Gastrocnemius medialis (tissue), 4 donors: ENCODE results near the gene KDM4C. TPM values are rescaled to one million over a fixed set of nuclear protein-coding genes. Genes with fewer than 3 reads are reported as not detected.

Source experiments
- ATAC-seq, 2 donors: fragments of 150-250 bp; one replicate each; pipeline ENCODE4 v1.9.1; 2016
- DNase-seq, 2 donors: peaks; one replicate each; pipeline ENCODE4 v3.0.0-alpha.2; 2019
- H3K27ac ChIP-seq, 4 donors: fragments of 200-600 bp; sonication (generic); 1 replicate in 1 of 4; 2 replicates in 3 of 4; pipeline ENCODE4 v1.5.1; 2016 to 2018; ENCODE audit warnings: mild to moderate bottlenecking in 2 of 4, moderate library complexity in 1 of 4
- H3K27me3 ChIP-seq, 3 donors: fragments of 200-600 bp; sonication (generic) in 2 of 3; 1 replicate in 1 of 3; 2 replicates in 2 of 3; pipeline versions ENCODE4 v1.5.1 to v1.6.0; 2016 to 2019; ENCODE audit warnings: mild to moderate bottlenecking in 1 of 3, moderate library complexity in 1 of 3
- H3K36me3 ChIP-seq, 2 donors: fragments of 200-600 bp; sonication (generic) in 1 of 2; one replicate each; pipeline ENCODE4 v1.5.1; 2017 to 2018
- H3K4me1 ChIP-seq, 2 donors: fragments of 200-600 bp; sonication (generic) in 1 of 2; one replicate each; pipeline ENCODE4 v1.5.1; 2016 to 2017; ENCODE audit warnings: mild to moderate bottlenecking in 2 of 2
- H3K4me3 ChIP-seq, 4 donors: fragments of 200-600 bp; sonication (generic) in 3 of 4; 1 replicate in 1 of 4; 2 replicates in 3 of 4; pipeline ENCODE4 v1.5.1; 2016 to 2019; ENCODE audit warnings: mild to moderate bottlenecking in 2 of 4
- H3K9me3 ChIP-seq, 3 donors: fragments of 200-600 bp; sonication (generic) in 2 of 3; 1 replicate in 1 of 3; 2 replicates in 2 of 3; pipeline ENCODE4 v1.5.1; 2016 to 2019
- CTCF ChIP-seq, 5 experiments: fragments of 450-650 bp in 3 of 5; fragments of 200-600 bp in 2 of 5; sonication (generic) in 2 of 5; IDR thresholded peaks in 4 of 5; conservative IDR thresholded peaks in 1 of 5; 1 replicate in 4 of 5; 2 replicates in 1 of 5; pipeline ENCODE4 v1.5.1; 2016 to 2019; ENCODE audit warnings: antibody characterized with exemption in 5 of 5, mild to moderate bottlenecking in 3 of 5, moderate library complexity in 3 of 5
- POLR2A ChIP-seq, 2 donors: fragments of 450-650 bp; IDR thresholded peaks; one replicate each; pipeline ENCODE4 v1.6.1; 2017; ENCODE audit warnings: antibody characterized with exemption in 2 of 2, mild to moderate bottlenecking in 2 of 2, moderate library complexity in 2 of 2
- in situ Hi-C, 4 donors: fragments of 200-750 bp; cut with MboI; loops; one replicate each; pipeline versions ENCODE4 v1.15.0 to v1.8.0; 2017; ENCODE audit warnings: low sequenced_read_pairs in 4 of 4
- intact Hi-C: fragments of 100-400 bp; cut with DNase I; formaldehyde crosslinking; loops from one replicate; pipeline ENCODE4 v1.15.1; 2023; ENCODE audit warnings: low total_unique reads
- total RNA-seq, 4 donors: library from RNA; depleted of rRNA; stranded (reverse); fragments of >200 nt; gene quantifications; one replicate each; pipeline versions ENCODE4 v1.1.0 to v1.2.3, GENCODE V29; 2016

Gene KDM4C
- total RNA-seq, 4 donors from 2014 or later, result 7.7 to 23.3 (median 10.0) TPM

GRCh38 chr9:6986141-6986815 is 228.5 kb downstream of the KDM4C start:
- Histone ChIP-seq H3K27me3 (no peaks in the 10 kb centered on the region), H3K9me3 (no peaks in the 10 kb centered on the region), H3K27ac (no peak overlapping the region), H3K4me3 (no peak overlapping the region), H3K4me1 (no peaks in the 10 kb centered on the region), H3K36me3 (peaks cover 4 to 46% of the 10 kb centered on the region in 2 donors)
- DNase-seq (no peak), ATAC-seq (no peak)
- TF ChIP-seq POLR2A (IDR thresholded peaks at IDR 0.05), result no peak
- TF ChIP-seq CTCF (IDR thresholded peaks at IDR 0.05 in 4 of 5, conservative IDR thresholded peaks at IDR 0.05 in 1 of 5), result no peak
- in situ Hi-C loops, result no loop called here
- intact Hi-C loops, result no loop called here

GRCh38 chr9:6987381-6987780 is 229.6 kb downstream of the KDM4C start:
- Histone ChIP-seq H3K4me1 (no peaks in the 10 kb centered on the region), H3K36me3 (peaks cover 4 to 46% of the 10 kb centered on the region in 2 donors), H3K9me3 (no peaks in the 10 kb centered on the region), H3K27ac (no peak overlapping the region), H3K27me3 (no peaks in the 10 kb centered on the region), H3K4me3 (no peak overlapping the region)
- in situ Hi-C loops, result no loop called here
- TF ChIP-seq POLR2A (IDR thresholded peaks at IDR 0.05), result no peak
- ATAC-seq (no peak), DNase-seq (no peak)
- intact Hi-C loops, result no loop called here

- intact Hi-C loops (no loop called here), in situ Hi-C loops (no loop called here)
- no peak overlapping the region for H3K4me3 ChIP-seq
- TF ChIP-seq CTCF (IDR thresholded peaks at IDR 0.05 in 4 of 5, conservative IDR thresholded peaks at IDR 0.05 in 1 of 5), result no peak
- no peak for TF ChIP-seq POLR2A (IDR thresholded peaks at IDR 0.05)
- peaks cover 0 to 43% of the 10 kb centered on the region in 2 donors for H3K36me3 ChIP-seq
- H3K27ac ChIP-seq, result no peak overlapping the region
- no peaks in the 10 kb centered on the region for H3K9me3 ChIP-seq
- no peaks in the 10 kb centered on the region for H3K27me3 ChIP-seq
- ATAC-seq, result no peak
- H3K4me1 ChIP-seq, result no peaks in the 10 kb centered on the region
- no peak for DNase-seq
Observed at GRCh38 chr9:6991418-6991817, 233.6 kb downstream of the KDM4C start.

GRCh38 chr9:6996061-6996854 is 238.5 kb downstream of the KDM4C start:
- ATAC-seq (no peak), DNase-seq (no peak)
- Histone ChIP-seq H3K36me3 (peaks cover 0 to 22% of the 10 kb centered on the region in 2 donors), H3K27ac (no peak overlapping the region), H3K4me1 (no peaks in the 10 kb centered on the region), H3K27me3 (no peaks in the 10 kb centered on the region), H3K9me3 (no peaks in the 10 kb centered on the region), H3K4me3 (no peak overlapping the region)
- no peak for TF ChIP-seq CTCF (IDR thresholded peaks at IDR 0.05 in 4 of 5, conservative IDR thresholded peaks at IDR 0.05 in 1 of 5)
- no peak for TF ChIP-seq POLR2A (IDR thresholded peaks at IDR 0.05)
- intact Hi-C loops, result no loop called here
- in situ Hi-C loops, result no loop called here

GRCh38 chr9:6997330-6997729 is 239.6 kb downstream of the KDM4C start:
- intact Hi-C loops, result no loop called here

More at GRCh38 chr9:6997330-6997729, 239.6 kb downstream of the KDM4C start:
- TF ChIP-seq CTCF (IDR thresholded peaks at IDR 0.05 in 4 of 5, conservative IDR thresholded peaks at IDR 0.05 in 1 of 5), result no peak
- TF ChIP-seq POLR2A (IDR thresholded peaks at IDR 0.05), result no peak
- ATAC-seq, result no peak
- H3K4me3 ChIP-seq, result no peak overlapping the region
- H3K36me3 ChIP-seq, result peaks cover 0 to 22% of the 10 kb centered on the region in 2 donors
- H3K4me1 ChIP-seq, result no peaks in the 10 kb centered on the region
- DNase-seq, result no peak
- in situ Hi-C loops, result no loop called here
- no peak overlapping the region for H3K27ac ChIP-seq
- H3K9me3 ChIP-seq, result no peaks in the 10 kb centered on the region
- no peaks in the 10 kb centered on the region for H3K27me3 ChIP-seq
